HCT116 (cell line): ENCODE data around the gene KRTAP12-3. TPM values are rescaled to one million over a fixed set of nuclear protein-coding genes. Genes with fewer than 3 reads are reported as not detected.

Experiments
- ATAC-seq: fragments of 200-7000 bp; cut with Tn5 transposase; 2 replicates; pipeline ENCODE4 v1.9.1; 2020; ENCODE audit warnings: mild to moderate bottlenecking, moderate library complexity
- BruUV-seq: library from RNA; stranded (reverse); fragments of 400-500 nt; replicated peaks from 2 replicates; lab custom pipeline; 2021; lab: Mats Ljungman, UMichigan
- CTCF ChIA-PET: fragments of 300-600 bp; sonication (Branson Sonifier 250); formaldehyde crosslinking; loops from one replicate; lab custom pipeline; 2021; ENCODE audit warnings: antibody characterized with exemption; lab: Charles Lee
- POLR2A ChIA-PET: fragments of 300-600, 350-600 bp; sonication (Branson Sonifier 250); formaldehyde crosslinking; loops from one replicate; lab custom pipeline; 2021; ENCODE audit warnings: antibody characterized with exemption; lab: Charles Lee
- RAD21 ChIA-PET, 2 experiments: fragments of 300-600 bp; sonication (Branson Sonifier 250); formaldehyde crosslinking; loops; one replicate each; lab custom pipeline; 2023; ENCODE audit warnings: low total read pairs in 2 of 2; ENCODE audit not compliant: uncharacterized antibody in 2 of 2, unreplicated experiment in 2 of 2, low non-redundant PET in 1 of 2; lab: Charles Lee
- DNase-seq: peaks from one replicate; pipeline ENCODE4 v3.0.0-alpha.2; 2010; ENCODE audit warnings: low read depth, low spot score
- H2AFZ ChIP-seq: fragments of 200-600 bp; shearing (Covaris generic), sonication (generic); 2 replicates; pipeline ENCODE4 v1.6.1; 2017; ENCODE audit warnings: low read depth, mixed run types, mixed read lengths, antibody characterized with exemption, low read length; ENCODE audit not compliant: poor library complexity, severe bottlenecking
- H3K27ac ChIP-seq: 2 replicates; pipeline ENCODE4 v1.5.1; 2012; ENCODE audit warnings: low read depth, low read length
- H3K27me3 ChIP-seq: fragments of 200-600 bp; sonication (generic); 2 replicates; pipeline ENCODE4 v1.6.1; 2016; ENCODE audit warnings: mixed run types, low read length, mixed read lengths; ENCODE audit not compliant: insufficient read depth
- H3K36me3 ChIP-seq, 2 experiments: fragments of 200-500 bp in 1 of 2; fragments of 200-600 bp in 1 of 2; sonication (Bioruptor generic) in 1 of 2; sonication (generic) in 1 of 2; 2 replicates each; pipeline versions ENCODE4 v1.5.1 to v1.6.1; 2014 to 2016; ENCODE audit warnings: low read length in 2 of 2, inconsistent platforms in 1 of 2, mixed read lengths in 1 of 2, mixed run types in 1 of 2; ENCODE audit not compliant: insufficient read depth in 2 of 2, control insufficient read depth in 1 of 2
- H3K4me1 ChIP-seq, 2 experiments: fragments of 200-600 bp in 1 of 2; sonication (generic) in 1 of 2; 2 replicates each; pipeline versions ENCODE4 v1.5.1 to v1.6.1; 2012 to 2017; ENCODE audit warnings: low read length in 2 of 2, inconsistent platforms in 1 of 2, mild to moderate bottlenecking in 1 of 2, mixed read lengths in 1 of 2, mixed run types in 1 of 2, moderate library complexity in 1 of 2; ENCODE audit not compliant: insufficient read depth in 2 of 2, control insufficient read depth in 1 of 2
- H3K4me2 ChIP-seq: fragments of 200-600 bp; sonication (generic); 2 replicates; pipeline ENCODE4 v1.6.1; 2017; ENCODE audit warnings: mixed run types, low read length, mixed read lengths
- H3K4me3 ChIP-seq, 2 experiments: fragments of 200-600 bp in 1 of 2; sonication (generic) in 1 of 2; replicated peaks in 1 of 2; 2 replicates each; pipeline ENCODE4 v1.5.1; 2011 to 2016; ENCODE audit warnings: low read length in 2 of 2, control low read depth in 1 of 2, low read depth in 1 of 2, mild to moderate bottlenecking in 1 of 2, mixed read lengths in 1 of 2, mixed run types in 1 of 2
- H3K79me2 ChIP-seq: fragments of 200-600 bp; sonication (generic); 2 replicates; pipeline ENCODE4 v1.6.1; 2017; ENCODE audit warnings: mild to moderate bottlenecking, mixed run types, low read length, moderate library complexity, mixed read lengths; ENCODE audit not compliant: insufficient read depth
- H3K9ac ChIP-seq: fragments of 200-600 bp; sonication (generic); 2 replicates; pipeline ENCODE4 v1.6.1; 2016; ENCODE audit warnings: low read length, mixed read lengths
- H3K9me2 ChIP-seq: fragments of 200-600 bp; sonication (generic), shearing (Covaris generic); 2 replicates; pipeline ENCODE4 v1.6.1; 2017; ENCODE audit warnings: mixed run types, mild to moderate bottlenecking, moderate library complexity; ENCODE audit not compliant: insufficient read depth
- H3K9me3 ChIP-seq, 2 experiments: fragments of 200-500 bp in 1 of 2; fragments of 200-600 bp in 1 of 2; sonication (Bioruptor generic) in 1 of 2; sonication (generic) in 1 of 2; 2 replicates each; pipeline ENCODE4 v1.6.1; 2014 to 2017; ENCODE audit warnings: low read length in 2 of 2, mixed read lengths in 2 of 2, inconsistent platforms in 1 of 2, low read depth in 1 of 2, mild to moderate bottlenecking in 1 of 2, mixed run types in 1 of 2, moderate library complexity in 1 of 2; ENCODE audit not compliant: control insufficient read depth in 1 of 2, insufficient read depth in 1 of 2
- H4K20me1 ChIP-seq: fragments of 200-600 bp; sonication (generic), shearing (Covaris generic); 2 replicates; pipeline ENCODE4 v1.6.1; 2017; ENCODE audit warnings: mixed run types, mild to moderate bottlenecking, moderate library complexity; ENCODE audit not compliant: insufficient read depth
- CBX3 ChIP-seq: IDR thresholded peaks from 2 replicates; pipeline ENCODE4 v1.6.1; 2012; ENCODE audit warnings: low read depth
- CEBPB ChIP-seq: IDR thresholded peaks from 2 replicates; pipeline ENCODE4 v1.6.1; 2012; ENCODE audit warnings: low read depth
- EZH2 ChIP-seq: fragments of 200-600 bp; sonication (generic); IDR thresholded peaks from 2 replicates; pipeline ENCODE4 v1.6.1; 2017; ENCODE audit warnings: antibody characterized with exemption, mixed run types
- EZH2phosphoT487 ChIP-seq: fragments of 200-600 bp; IDR thresholded peaks from 2 replicates; pipeline ENCODE4 v1.6.1; 2018; ENCODE audit warnings: antibody characterized with exemption, borderline replicate concordance
- JUND ChIP-seq: IDR thresholded peaks from 2 replicates; pipeline ENCODE4 v1.6.1; 2012
- RAD21 ChIP-seq: IDR thresholded peaks from 2 replicates; pipeline ENCODE4 v1.6.1; 2012; ENCODE audit warnings: low read depth, mild to moderate bottlenecking
- YY1 ChIP-seq: IDR thresholded peaks from 2 replicates; pipeline ENCODE4 v1.6.1; 2011; ENCODE audit warnings: low read length, low read depth, moderate library complexity, mild to moderate bottlenecking; ENCODE audit not compliant: insufficient replicate concordance; ENCODE audit errors: extremely low read depth
- ZNF274 ChIP-seq: fragments of 200-500 bp; sonication (Bioruptor generic); IDR thresholded peaks from 2 replicates; pipeline ENCODE4 v1.6.1; 2014; ENCODE audit warnings: mild to moderate bottlenecking, low read depth, low read length, inconsistent platforms
- intact Hi-C: fragments of 100-400 bp; cut with micrococcal nuclease; formaldehyde crosslinking; loops from 2 replicates; pipeline ENCODE4 v1.10.0; 2022
- total RNA-seq: library from RNA; stranded (reverse); gene quantifications from one replicate; pipeline ENCODE4 v1.2.1, GENCODE V29; 2021; ENCODE audit not compliant: unreplicated experiment
- TF ChIP-seq, protein P1 (sequence below): IDR thresholded peaks from 2 replicates; pipeline ENCODE4 v1.6.1; 2012
- TF ChIP-seq, protein P2 (sequence below): IDR thresholded peaks from 2 replicates; pipeline ENCODE4 v1.6.1; 2012; ENCODE audit warnings: low read depth
- TF ChIP-seq, protein P3 (sequence below), 3 experiments: fragments of 200-600 bp in 1 of 3; sonication (generic) in 1 of 3; IDR thresholded peaks in 2 of 3; conservative IDR thresholded peaks in 1 of 3; 2 replicates each; pipeline ENCODE4 v1.5.1; 2012 to 2017; ENCODE audit warnings: low read depth in 2 of 3, low read length in 2 of 3, antibody characterized with exemption in 1 of 3, borderline replicate concordance in 1 of 3, control low read depth in 1 of 3, mild to moderate bottlenecking in 1 of 3, mixed read lengths in 1 of 3, mixed run types in 1 of 3, moderate library complexity in 1 of 3; ENCODE audit not compliant: insufficient read depth in 1 of 3
- TF ChIP-seq, protein P4 (sequence below): IDR thresholded peaks from 2 replicates; pipeline ENCODE4 v1.6.1; 2012

KRTAP12-3 gene
- total RNA-seq, 1 experiment from 2014 or later, result not detected

DNA sequence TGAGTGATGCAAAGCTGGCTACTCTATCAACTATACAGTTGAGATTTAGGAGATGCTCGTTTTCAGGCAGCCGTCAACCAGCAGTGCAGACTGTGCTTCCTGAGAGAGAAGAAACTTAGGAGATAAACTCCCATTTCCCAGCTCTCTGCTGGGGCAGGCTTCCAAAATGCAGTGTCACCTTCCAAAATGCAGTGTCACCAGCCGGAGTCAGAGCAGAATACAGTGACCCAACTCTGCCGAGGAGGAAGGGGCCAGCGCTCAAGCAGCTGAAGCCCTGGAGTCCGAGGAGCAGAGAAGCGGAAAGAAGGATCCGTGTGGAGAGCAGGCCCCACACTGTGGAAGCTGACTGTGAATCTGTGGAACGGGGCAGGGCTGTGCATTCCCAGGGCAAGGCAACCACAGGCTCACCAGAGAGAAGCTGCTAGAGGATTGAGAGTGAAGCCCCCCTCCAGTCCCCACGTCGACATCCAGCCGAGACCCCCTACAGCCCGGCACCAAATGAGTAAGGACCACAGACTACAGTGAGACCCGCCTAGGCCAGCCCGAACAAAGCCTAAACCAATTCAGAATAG, 24.9 kb downstream of the KRTAP12-3 start:
- BruUV-seq, result no TSS peak
- ATAC-seq (no peak), DNase-seq (no peak)
- POLR2A ChIA-PET, result no interaction called here
- Histone ChIP-seq H3K36me3 (no peaks in the 10 kb centered on the region), H3K27ac (no peak overlapping the region), H3K9ac (no peak overlapping the region), H3K79me2 (no peaks in the 10 kb centered on the region), H3K27me3 (peaks cover 6% of the 10 kb centered on the region; the same call in 1 of the 2 replicates)
- CTCF ChIA-PET, result interaction anchor here (0.6 kb wide), 1 partner anchor 109 kb away, joined by 3 read pairs; no protein-coding TSS in a partner anchor
- intact Hi-C loops, result no loop called here
- TF ChIP-seq RAD21, result no peak
- no peak for TF ChIP-seq YY1
- TF ChIP-seq ZNF274, result no peak
- no peak for TF ChIP-seq EZH2
- TF ChIP-seq CEBPB, result no peak
- TF ChIP-seq, protein P1, sequence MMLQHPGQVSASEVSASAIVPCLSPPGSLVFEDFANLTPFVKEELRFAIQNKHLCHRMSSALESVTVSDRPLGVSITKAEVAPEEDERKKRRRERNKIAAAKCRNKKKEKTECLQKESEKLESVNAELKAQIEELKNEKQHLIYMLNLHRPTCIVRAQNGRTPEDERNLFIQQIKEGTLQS, result no peak
- TF ChIP-seq, protein P2, sequence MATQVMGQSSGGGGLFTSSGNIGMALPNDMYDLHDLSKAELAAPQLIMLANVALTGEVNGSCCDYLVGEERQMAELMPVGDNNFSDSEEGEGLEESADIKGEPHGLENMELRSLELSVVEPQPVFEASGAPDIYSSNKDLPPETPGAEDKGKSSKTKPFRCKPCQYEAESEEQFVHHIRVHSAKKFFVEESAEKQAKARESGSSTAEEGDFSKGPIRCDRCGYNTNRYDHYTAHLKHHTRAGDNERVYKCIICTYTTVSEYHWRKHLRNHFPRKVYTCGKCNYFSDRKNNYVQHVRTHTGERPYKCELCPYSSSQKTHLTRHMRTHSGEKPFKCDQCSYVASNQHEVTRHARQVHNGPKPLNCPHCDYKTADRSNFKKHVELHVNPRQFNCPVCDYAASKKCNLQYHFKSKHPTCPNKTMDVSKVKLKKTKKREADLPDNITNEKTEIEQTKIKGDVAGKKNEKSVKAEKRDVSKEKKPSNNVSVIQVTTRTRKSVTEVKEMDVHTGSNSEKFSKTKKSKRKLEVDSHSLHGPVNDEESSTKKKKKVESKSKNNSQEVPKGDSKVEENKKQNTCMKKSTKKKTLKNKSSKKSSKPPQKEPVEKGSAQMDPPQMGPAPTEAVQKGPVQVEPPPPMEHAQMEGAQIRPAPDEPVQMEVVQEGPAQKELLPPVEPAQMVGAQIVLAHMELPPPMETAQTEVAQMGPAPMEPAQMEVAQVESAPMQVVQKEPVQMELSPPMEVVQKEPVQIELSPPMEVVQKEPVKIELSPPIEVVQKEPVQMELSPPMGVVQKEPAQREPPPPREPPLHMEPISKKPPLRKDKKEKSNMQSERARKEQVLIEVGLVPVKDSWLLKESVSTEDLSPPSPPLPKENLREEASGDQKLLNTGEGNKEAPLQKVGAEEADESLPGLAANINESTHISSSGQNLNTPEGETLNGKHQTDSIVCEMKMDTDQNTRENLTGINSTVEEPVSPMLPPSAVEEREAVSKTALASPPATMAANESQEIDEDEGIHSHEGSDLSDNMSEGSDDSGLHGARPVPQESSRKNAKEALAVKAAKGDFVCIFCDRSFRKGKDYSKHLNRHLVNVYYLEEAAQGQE, result no peak
- no peak for TF ChIP-seq CBX3
- TF ChIP-seq, protein P3, sequence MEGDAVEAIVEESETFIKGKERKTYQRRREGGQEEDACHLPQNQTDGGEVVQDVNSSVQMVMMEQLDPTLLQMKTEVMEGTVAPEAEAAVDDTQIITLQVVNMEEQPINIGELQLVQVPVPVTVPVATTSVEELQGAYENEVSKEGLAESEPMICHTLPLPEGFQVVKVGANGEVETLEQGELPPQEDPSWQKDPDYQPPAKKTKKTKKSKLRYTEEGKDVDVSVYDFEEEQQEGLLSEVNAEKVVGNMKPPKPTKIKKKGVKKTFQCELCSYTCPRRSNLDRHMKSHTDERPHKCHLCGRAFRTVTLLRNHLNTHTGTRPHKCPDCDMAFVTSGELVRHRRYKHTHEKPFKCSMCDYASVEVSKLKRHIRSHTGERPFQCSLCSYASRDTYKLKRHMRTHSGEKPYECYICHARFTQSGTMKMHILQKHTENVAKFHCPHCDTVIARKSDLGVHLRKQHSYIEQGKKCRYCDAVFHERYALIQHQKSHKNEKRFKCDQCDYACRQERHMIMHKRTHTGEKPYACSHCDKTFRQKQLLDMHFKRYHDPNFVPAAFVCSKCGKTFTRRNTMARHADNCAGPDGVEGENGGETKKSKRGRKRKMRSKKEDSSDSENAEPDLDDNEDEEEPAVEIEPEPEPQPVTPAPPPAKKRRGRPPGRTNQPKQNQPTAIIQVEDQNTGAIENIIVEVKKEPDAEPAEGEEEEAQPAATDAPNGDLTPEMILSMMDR (IDR thresholded peaks at IDR 0.05 in 2 of 3, conservative IDR thresholded peaks at IDR 0.05 in 1 of 3; ENCODE audit: borderline replicate concordance in 1 of 3, insufficient read depth in 1 of 3, low read depth in 2 of 3, low read length in 2 of 3), result no peak
- TF ChIP-seq JUND, result no peak
- no peak for TF ChIP-seq EZH2phosphoT487
- TF ChIP-seq, protein P4, sequence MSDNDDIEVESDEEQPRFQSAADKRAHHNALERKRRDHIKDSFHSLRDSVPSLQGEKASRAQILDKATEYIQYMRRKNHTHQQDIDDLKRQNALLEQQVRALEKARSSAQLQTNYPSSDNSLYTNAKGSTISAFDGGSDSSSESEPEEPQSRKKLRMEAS, result no peak
- TF ChIP-seq, all 23 proteins: peak for 0
- Histone ChIP-seq H2AFZ (no peak overlapping the region), H3K4me3 (no peak overlapping the region), H3K4me1 (no peaks in the 10 kb centered on the region), H3K9me2 (no peaks in the 10 kb centered on the region), H3K4me2 (no peak overlapping the region), H3K9me3 (no peaks in the 10 kb centered on the region), H4K20me1 (no peaks in the 10 kb centered on the region)
- RAD21 ChIA-PET, result no interaction called here
